HG02571 (cell line): Measurements from ENCODE around the gene MIXL1.
A peak's percentile ranks its signal among the peaks of the same experiment; 100 is the strongest.
"Not testable (repeated sequence)": the region's sequence is repeated elsewhere in the genome, so short reads cannot be mapped to it uniquely, and the experiment has no call there.

ENCODE experiments used
- ATAC-seq: cut with Tn5 transposase; IDR thresholded peaks from one replicate; pipeline ENCODE4 v1.9.1; 2021; ENCODE audit warnings: mild to moderate bottlenecking, moderate library complexity; ENCODE audit not compliant: unreplicated experiment

The MIXL1 gene

DNA sequence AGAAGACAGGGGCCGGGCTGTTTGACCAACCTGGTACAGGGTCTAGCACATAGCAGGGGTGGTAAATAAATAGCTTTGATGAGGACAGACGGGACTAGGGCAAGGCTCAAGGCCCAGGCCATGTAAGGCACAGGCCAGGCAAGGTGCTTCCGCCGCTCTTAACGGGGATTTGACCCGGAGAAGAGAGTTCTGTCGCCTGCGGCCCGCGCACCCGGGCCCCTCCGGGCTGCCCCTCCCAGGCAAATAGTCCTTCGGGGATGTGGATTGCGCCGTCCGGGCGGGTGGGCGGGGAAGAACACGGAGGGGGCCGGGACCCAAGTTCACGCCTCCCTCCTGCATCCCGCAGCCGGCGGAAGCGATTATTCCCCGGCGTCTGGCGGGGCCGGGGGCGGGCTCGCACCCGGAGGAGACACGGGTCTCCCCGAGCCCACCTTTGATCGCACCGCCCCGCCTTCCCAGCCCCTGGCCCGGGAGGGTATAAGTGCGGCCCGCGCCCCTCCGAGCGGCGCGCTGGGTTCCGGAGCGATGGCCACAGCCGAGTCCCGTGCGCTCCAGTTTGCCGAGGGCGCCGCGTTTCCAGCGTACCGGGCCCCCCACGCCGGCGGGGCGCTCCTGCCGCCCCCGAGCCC is at the start of gene MIXL1:
MIXL1 (plus strand) TSS at position 508 of the 629 bp plus-strand sequence; CDS start at position 526, 18 bp downstream.
- ATAC-seq = peak; percentile 13

DNA sequence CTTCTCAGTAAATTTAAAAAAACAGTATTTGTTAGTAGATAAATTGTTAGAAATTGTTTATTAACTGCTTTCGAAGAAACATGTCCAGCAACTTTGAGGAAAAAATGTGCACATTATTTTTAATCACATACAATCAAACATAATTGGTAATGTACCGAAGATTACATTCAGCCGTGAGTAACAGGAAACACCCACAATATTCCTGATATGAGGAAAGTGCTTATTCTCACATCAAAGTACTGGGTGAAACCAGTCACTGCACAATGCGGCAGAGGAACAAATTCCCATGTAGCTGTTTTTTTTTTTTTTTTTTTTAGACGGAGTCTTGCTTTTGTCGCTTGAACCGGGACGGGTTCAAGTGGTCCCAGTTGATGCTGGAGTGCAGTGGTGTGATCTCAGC is 46.6 kb upstream of the MIXL1 start:
- ATAC-seq = no peak

DNA sequence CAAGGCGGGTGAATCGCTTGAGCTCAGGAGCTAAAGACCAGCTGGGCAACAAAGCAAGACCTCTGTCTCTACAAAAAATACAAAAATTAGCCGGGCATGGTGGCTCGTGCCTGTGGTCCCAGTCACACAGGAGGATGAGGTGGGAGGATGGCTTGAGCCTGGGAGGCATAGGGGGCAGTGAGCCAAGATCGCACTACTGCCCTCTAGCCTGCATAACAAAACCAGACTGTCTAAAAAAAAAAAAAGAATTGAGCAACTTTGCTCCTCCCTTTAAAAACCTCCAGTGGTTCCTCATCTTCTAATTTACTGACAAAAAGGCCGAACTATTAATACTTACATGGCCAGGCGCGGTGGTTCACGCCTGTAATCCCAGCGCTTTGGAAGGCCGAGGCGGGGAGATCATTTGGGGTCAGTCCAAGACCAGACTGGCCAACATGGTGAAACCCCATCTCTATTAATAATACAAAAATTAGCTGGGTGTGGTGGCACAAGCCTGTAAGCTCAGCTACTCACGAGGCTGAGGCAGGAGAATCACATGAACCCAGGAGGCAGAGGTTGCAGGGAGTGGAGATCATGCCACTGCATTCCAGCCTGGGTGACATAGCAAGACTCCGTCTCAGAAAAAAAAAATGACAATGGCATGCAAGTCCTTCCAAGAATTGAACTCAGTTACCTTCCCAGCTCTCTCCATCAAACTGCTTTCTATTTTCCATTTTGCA is 41.3 kb upstream of the MIXL1 start:
- ATAC-seq = no peak

DNA sequence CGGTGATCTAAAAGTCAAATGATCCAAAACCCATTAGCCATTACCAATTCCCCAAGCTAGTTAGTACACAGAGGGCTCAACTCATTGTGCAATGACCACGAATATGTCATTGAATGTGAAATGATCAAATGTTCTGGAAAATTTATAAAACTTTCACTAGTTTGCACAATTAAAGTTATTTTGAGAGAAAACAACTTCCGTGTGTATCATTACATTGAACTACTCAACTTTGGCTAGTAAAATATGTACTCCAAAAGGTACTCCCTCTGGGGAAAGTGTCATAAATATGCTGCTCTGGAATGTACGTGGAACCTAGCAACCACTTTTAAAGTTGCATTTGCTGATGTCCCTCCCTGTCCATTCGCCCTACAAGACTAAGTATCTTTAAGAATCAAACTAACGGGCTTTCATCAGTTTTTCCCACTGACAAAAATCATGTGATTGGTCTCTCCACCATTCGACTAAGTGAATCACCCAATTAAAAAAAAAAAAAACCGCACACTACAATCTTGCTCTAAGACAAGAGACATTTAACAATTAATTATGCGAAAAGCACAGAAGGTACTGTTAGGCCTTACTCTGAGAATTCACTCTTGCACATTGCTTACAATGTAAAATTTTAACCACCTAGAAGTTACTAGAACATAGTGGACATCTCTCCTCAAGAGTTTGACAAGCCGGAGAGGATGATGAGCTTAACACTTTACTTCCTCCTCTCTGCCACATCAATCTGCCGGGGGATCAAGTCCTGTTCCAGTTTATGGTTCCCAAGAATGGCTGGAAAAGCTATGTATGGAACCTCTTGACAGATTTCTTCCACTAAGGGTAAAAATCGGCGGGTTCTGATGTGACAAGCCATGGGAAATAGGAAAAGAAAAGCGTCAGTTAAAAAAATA is 38.1 kb upstream of the MIXL1 start:
- ATAC-seq = no peak

DNA sequence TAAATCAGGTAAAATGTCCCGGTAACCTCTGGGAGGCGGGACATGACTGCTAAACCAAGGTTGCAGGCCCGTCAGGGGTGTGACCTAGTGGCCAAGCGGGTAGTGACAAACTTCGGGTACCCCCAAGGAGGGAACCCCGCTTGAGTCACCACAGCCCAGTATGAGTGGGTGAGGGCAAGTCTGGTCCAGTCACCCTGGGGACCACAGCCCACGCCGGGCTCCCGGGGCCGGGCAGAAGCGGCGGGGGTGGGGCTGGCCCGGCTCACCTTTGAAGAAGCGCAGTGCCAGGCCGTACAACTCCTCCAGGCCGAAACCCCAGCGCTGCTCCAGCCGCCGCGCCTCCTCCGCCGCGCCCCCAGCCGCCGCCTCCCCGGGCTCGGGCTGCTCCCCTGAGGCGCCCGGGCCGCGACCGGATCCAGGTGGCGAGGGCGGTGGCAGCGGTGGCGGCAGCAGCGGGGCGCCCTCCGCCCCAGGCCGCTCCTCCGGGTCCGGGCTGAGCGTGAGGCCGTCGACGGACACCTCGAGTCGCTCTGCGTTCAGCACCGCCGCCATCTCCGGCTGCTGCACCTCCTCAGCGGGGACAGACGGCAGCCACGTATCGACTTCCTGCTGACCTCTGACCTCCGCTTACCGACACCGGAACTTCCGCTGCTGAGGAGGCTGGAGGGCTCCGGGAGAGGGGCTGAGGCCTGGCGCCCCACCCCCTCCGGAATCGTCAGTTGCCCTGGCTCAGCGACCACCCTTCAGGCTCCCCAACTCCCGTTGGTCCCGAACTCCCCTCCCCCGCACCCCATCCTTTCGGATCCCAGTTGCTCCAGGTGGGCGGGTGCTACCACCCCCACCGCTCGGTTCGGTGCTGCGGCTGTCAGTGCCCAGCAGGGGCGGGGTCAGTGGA is 37.1 kb upstream of the MIXL1 start, which contains the start of gene ACBD3:
ACBD3 (minus strand) TSS at position 618 of the 895 bp plus-strand sequence; CDS start at position 552, 66 bp downstream.
- peak; percentile 92 for ATAC-seq

DNA sequence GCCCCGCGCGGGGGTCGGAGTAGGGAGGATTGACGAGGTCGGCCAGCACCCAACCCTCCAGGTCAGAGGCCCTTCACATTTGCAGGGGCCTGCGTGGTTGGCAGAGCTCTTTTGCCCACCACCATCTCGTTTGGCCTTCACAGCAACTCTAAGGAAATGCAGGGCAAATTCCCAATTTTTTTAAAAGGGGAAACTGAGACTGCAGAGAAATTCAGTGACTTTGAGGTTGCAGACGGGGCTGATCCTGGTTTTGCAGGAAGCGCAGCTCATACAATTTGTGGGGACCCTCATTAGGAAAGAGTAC is 36.5 kb upstream of the MIXL1 start:
- ATAC-seq = no peak

DNA sequence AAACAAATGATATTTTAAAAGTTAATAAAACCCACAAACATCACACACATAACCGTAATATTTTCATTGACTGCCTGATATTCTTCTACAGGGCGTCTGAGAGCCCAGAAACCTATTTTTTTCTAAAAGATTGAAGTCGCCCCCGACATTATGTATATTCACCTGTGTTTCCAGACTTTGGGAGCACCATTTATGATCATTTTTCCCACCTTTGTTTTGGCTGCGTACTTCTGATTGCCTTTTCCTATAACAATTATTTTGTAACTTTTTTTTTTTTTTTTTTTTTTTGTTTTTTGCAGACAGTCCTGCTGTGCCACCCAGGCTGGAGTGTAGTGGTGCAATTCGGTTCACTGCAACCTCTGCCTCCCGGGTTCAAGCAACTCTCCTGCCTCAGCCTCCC is 36.1 kb upstream of the MIXL1 start:
- no peak for ATAC-seq

DNA sequence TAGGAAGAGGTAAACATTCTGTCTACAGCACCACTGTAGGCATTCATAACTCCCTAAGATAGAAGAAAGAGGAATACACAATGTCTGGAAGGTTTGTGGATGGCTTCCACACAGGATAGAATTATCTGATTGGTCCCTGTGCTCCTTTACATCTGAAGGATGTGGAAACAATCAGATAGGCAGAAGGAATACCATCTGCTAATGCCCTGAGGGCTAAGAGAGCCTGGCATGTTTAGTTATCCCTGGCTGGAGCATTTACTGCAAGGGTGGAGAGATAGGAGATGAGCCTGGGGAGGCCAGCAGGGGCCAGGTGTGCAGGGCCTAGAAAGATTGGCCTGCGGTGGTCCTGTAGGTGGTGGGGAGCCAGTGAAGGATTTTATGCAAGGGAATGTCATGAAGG is 28.3 kb upstream of the MIXL1 start:
- ATAC-seq = no peak

DNA sequence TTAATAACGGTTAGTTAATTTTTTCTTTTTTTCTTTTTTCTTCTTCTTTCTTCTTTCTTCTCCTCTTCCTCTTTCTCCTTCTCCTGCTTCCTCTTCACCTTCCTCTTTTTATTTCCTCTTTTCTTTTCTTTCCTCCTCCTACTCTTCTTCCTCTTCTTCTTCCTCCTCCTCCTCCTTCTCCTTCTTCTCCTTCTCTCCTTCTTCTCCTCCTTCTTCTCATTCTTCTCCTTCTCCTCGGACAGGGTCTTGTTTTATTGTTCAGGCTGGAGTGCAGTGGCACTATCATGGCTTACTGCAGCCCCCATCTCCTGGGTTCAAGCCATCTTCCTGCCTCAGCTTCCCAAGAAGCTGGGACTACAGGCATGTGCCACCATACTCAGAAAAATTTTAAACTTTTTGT is 23.5 kb upstream of the MIXL1 start:
- no peak for ATAC-seq

DNA sequence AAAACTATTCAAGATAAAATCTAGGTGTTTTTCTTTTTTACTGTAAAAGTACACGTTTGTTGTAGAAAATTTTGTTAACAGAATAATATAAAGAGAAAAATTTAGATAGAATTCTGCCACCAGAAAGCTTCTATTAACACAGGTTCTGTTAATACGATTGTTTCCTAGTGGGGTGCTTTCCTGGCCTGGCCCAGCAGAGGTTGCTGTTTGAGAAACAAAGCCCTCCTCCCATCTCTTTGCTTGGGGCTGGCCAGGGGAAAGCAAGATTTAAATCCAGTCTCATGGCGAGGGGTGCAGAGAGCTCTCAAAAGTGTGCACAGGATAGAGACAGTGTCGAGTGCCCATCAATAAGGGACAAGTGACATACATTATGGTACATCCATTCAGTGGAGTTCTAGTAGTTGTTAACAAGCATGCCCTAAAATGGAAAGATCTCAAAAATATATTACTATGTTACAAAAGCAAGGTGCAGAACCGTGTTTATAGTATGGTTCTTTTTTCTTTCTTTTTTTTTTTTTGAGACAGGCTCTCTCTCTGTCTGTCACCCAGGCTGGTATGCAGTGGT is 22.4 kb upstream of the MIXL1 start:
- no peak for ATAC-seq

DNA sequence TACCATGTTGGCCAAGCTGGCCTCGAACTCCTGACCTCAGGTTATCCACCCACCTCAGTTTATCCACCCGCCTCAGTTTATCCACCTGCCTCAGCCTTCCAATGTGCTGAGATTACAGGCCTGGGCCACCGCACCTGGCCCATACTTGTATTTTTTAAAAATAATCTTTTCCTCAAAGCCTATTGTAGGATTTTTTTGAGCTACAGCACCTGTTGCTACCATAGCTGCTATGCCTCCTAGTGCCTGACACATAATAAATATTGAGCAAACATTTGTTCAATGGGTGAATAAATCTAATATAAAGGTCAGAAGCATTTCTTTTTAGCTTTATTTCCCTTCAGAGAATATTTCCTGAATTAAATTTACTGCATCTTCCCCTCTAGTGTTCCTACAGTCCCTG is 21.2 kb upstream of the MIXL1 start:
- no peak for ATAC-seq

DNA sequence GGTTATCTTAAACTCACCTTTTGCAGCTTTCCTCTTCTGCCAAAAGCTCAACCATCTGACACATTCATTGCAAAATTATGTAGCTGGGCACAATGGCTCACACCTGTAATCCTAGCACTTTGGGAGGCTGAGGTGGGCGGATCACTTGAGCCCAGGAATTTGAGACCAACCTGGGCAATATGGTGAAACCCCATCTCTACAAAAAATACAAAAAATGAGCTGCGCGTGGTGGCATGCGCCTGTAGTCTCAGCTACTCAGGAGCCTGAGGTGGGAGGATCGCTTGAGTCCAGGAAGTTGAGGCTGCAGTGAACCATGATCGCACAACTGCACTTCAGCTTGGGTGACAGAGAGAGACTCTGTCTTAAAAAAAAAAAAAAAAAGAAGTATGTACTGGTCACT is 20.8 kb upstream of the MIXL1 start:
- not testable (repeated sequence) for ATAC-seq

DNA sequence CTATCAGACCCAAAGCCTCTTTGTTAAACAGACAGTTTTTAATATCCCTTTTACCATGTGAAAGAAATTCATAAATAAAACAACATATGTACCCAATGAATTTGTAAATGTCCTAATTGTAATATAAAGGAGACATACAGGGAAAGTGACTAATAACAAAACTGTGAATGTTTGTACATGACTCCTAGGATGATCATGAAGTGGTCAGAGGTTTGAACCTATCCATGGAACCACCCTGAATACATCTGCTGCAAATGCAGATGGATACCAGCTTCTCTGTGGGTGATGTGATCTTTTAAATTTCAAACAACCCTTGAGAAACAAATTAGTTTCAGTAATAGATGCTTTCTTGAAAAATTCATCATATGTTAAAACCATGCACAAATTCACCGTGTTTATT is 20.2 kb upstream of the MIXL1 start:
- ATAC-seq = no peak

DNA sequence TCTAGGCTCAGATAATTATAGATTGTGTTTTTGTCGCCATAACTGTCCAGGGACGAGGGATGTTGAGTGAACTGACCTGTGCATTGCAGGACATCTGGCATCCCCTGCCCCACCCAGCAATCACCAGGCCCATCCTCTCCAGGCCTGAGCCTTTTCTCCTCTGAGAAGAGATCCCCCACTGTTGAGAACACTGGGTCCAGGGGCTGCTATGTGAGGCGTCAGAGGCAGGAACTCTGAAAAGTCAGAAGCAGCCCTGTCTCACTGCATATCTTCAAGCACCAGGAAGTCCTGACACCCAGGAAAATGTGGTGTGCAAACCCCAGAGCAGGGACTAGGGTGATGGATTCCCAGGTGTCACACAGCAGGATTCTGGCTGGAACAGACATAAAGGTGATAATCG is 19.8 kb upstream of the MIXL1 start:
- ATAC-seq = no peak

DNA sequence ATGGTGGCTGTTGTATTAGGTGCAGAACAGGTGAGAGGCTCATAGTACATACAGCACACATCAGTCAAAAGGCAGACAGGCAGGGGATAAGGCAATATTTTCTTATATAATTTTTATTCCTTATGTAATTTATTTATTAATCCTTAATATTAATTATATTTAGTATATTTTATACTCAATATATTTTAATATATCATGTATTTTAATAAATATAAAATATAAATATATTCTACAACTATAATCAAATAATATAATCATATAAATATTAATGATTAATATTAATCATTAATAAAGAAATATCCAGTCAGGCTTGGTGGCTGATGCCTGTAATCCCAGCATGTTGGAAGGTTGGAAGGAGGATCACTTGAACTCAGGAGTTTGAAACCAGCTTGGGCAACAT is 19.3 kb upstream of the MIXL1 start:
- ATAC-seq = no peak

DNA sequence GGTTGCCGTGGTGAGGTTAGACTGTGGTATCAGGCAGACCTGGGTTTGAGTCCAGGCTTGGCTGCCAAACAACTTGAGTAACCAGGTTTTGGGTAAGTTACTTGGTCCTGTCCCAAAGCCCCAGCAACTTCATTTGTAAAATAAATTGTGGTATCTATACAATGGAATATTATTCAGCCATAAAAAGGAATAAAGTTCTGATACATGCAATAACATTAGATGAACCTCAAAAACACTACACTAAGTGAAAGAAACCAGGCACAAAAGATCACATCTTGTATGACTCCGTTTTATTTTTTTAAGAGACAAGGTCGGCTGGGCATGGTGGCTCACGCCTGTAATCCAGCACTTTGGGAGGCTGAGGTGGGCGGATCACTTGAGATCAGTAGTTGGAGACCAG is 16.4 kb upstream of the MIXL1 start:
- no peak for ATAC-seq

DNA sequence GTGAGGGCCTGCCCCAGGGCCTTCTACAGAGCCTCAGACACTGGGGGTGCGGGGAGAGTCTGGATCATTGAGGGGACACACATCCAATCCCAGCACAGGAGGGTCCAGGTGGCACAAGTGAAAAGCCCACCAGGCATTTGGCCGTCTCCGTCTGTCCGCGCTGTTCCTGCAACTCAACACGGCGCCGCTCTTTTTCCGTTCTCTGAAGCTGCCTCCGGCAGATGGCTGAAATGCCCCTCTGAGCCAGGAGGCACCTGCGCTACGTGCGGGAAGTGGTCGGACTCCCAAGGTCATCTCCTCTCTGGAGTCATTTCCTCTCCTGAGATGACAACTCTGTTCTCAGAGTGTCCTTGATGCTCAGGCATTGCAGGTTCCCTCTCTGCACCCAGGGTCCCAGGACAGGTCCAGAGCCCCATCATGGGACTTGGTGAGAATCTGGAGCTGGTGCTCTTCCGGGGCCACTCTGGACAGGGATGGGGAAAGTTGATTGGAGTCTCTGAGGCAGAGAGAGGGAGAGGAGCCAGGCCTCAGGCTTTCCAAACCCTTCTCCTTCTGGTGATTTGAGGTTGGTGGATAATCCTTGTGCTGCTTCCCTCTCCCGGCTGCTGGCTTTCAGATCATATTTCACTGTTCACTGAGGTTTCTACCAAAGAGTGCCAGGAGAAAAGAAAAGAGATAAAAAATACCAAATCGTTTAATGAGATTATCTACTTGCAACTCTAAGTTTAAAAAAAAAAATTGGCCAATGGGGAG is 14.0 kb upstream of the MIXL1 start:
- ATAC-seq = no peak

DNA sequence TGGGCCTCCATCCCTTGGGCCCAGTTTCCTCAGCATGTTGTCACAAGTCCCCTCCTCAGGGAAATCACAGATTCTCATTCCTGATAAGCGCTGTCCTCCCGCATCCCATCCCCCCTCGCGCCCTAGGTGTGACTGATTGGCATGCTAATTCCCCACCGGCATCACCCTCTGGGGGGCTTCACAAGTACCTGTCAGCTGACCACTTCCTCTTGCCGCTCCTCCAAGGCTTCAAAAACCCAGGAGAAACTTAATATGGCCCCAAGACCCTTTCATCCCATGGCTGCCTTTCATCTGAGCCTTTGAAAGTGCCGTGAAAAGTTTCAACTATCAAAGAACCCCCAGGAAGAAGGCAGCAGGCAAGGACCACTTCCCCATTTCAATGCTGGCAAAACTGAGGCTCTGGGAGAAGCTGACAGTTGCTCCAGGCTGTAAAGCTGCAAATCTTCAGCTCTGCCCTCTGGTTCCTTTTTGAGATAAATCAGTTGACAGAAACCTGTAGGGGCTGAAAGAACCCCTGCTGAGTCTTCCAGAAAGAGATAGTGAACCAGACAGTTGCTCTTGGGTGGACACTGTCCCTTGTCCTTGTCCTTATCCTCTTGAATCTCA is 12.8 kb upstream of the MIXL1 start:
- ATAC-seq = no peak

DNA sequence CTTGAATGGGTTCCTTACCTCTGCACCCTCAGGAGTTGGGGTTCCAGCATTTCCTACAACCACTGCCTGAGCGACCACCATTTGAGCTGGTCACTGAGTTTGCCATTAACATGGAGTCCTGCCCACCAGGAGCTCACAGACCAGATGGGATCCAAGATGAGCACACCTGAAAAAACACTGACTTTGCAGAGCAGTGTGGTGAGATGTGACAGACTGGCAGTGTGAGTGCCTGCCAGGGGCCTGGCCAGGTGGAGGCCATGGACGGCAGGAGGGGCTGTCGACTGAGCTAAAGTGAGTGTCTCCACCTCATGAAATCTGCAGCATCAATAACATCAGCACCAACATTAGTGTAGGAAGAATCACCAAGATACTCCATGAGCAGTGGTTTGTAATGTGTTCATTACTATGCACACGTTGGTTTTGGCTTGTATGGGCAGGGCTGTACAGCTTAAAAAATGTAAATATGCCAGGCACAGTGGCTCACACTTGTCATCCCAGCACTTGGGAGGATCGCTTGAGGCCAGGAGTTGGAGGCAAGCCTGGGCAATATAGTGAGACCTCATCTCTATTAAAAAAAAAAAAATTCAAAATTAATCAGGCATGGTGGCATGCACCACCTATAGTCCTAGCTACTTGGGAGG is 12.2 kb upstream of the MIXL1 start:
- ATAC-seq = no peak
